ENCODE measurements around the gene FAM24B.

The FAM24B gene

DNA sequence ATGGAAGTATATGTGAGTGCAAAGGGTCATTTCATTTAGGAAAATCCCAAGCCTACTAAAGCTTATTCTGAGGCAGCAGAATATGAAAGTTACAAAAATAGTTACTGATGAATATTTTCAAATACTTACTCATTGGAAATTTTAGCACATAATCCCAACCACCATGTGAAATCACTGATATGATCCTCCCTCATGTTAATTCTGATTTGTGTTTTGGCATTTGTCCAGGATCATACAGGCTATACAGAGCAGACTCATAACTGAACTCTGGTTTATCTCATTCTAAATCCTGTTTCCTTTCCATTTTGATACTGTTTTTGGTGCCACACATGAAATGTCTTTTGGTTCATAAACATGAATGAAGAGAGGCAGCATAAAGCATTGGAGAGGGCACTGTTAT is 3.4 kb upstream of the FAM24B start:
- no peak overlapping the region for H3K27ac ChIP-seq (ENCODE audit: low read depth, low read length)

DNA sequence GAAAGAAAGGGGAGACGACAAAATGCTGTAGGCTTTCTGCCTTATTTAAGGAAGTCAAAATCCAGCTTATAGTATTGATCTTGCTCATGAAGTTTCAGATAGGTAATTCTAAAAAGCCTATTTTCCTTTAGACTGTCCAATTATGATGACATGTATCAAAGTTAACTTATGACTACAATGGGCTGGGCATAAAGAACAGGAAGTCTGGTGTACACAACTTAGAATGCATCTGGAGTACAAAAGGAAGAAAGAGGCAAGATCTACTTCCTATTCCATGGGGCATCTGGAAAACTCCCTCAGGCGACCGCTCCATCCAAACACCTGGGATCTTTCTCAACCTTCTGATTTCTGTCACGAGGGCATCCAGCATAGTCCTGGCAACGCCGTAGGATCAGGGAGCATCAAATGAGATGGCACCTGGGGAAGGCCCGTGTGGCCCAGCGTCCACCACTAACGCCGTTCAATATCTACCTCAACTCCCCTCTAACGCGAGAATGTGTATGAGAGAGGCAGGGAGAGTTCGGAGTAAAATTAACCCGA is 512 bp downstream of the FAM24B start:
- no peaks in the 10 kb centered on the region for H3K9me3 ChIP-seq (ENCODE audit: control insufficient read depth, insufficient read depth, low read length)
- TF ChIP-seq EZH2phosphoT487 (IDR thresholded peaks at IDR 0.05; ENCODE audit: borderline replicate concordance, low read length), result no peak
- TF ChIP-seq, protein P1, sequence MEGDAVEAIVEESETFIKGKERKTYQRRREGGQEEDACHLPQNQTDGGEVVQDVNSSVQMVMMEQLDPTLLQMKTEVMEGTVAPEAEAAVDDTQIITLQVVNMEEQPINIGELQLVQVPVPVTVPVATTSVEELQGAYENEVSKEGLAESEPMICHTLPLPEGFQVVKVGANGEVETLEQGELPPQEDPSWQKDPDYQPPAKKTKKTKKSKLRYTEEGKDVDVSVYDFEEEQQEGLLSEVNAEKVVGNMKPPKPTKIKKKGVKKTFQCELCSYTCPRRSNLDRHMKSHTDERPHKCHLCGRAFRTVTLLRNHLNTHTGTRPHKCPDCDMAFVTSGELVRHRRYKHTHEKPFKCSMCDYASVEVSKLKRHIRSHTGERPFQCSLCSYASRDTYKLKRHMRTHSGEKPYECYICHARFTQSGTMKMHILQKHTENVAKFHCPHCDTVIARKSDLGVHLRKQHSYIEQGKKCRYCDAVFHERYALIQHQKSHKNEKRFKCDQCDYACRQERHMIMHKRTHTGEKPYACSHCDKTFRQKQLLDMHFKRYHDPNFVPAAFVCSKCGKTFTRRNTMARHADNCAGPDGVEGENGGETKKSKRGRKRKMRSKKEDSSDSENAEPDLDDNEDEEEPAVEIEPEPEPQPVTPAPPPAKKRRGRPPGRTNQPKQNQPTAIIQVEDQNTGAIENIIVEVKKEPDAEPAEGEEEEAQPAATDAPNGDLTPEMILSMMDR (IDR thresholded peaks at IDR 0.05; ENCODE audit: low read depth, low read length, poor library complexity, severe bottlenecking), result no peak
- peak overlapping the region; percentile 78 for H3K4me2 ChIP-seq (ENCODE audit: low read length)
- no peaks in the 10 kb centered on the region for H3F3A ChIP-seq (ENCODE audit: control insufficient read depth, insufficient read depth)
- H3K4me1 ChIP-seq (ENCODE audit: control insufficient read depth, low read length), result peaks cover 22% of the 10 kb centered on the region
- peaks cover 16% of the 10 kb centered on the region for H3K36me3 ChIP-seq (ENCODE audit: control insufficient read depth, low read length)
- no peaks in the 10 kb centered on the region for H4K20me1 ChIP-seq (ENCODE audit: control insufficient read depth, insufficient read depth, low read depth, low read length)
- H3K9me2 ChIP-seq (replicated peaks; ENCODE audit: control insufficient read depth, low read length), result no peaks in the 10 kb centered on the region
- H3K27me3 ChIP-seq (ENCODE audit: control insufficient read depth, low read length), result no peaks in the 10 kb centered on the region
- peaks cover 59% of the 10 kb centered on the region for H3K79me2 ChIP-seq (ENCODE audit: control insufficient read depth, low read length)
- H3K4me3 ChIP-seq (ENCODE audit: low read length), result peak overlapping the region; percentile 87
- no peak overlapping the region for H3K27ac ChIP-seq (ENCODE audit: low read depth, low read length)

More for the DNA sequence above, 3.4 kb upstream of the FAM24B start:
- TF ChIP-seq, protein P1 (IDR thresholded peaks at IDR 0.05; ENCODE audit: low read depth, low read length, poor library complexity, severe bottlenecking), result no peak
- no peak for TF ChIP-seq EZH2phosphoT487 (IDR thresholded peaks at IDR 0.05; ENCODE audit: borderline replicate concordance, low read length)
- Histone ChIP-seq H3K4me3 (ENCODE audit: low read length) (no peak overlapping the region), H3F3A (ENCODE audit: control insufficient read depth, insufficient read depth) (no peaks in the 10 kb centered on the region), H4K20me1 (ENCODE audit: control insufficient read depth, insufficient read depth, low read depth, low read length) (no peaks in the 10 kb centered on the region), H3K36me3 (ENCODE audit: control insufficient read depth, low read length) (peaks cover 9% of the 10 kb centered on the region), H3K27me3 (ENCODE audit: control insufficient read depth, low read length) (no peaks in the 10 kb centered on the region), H3K4me1 (ENCODE audit: control insufficient read depth, low read length) (peaks cover 17% of the 10 kb centered on the region), H3K79me2 (ENCODE audit: control insufficient read depth, low read length) (peaks cover 20% of the 10 kb centered on the region), H3K9me2 (replicated peaks; ENCODE audit: control insufficient read depth, low read length) (no peaks in the 10 kb centered on the region), H3K4me2 (ENCODE audit: low read length) (no peak overlapping the region), H3K9me3 (ENCODE audit: control insufficient read depth, insufficient read depth, low read length) (no peaks in the 10 kb centered on the region)

DNA sequence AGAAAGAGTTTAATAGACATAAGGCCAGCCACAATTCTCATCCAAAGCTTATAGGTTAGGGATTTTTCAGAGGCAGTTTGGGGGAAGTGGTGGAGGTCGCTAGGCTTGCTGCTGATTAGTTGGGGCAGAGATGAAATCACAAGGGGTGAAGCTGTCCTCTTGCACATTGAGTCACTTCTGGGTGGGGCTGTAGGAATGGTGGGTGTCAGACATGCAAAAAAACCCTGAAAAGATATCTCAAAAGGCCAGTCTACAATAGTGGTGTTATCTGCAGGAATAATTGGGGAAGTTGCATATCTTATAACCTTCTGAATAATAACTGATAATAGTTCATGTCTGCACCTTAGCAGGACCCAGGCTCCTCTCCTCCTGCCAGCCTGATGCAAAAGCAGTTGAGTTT is 2.1 kb downstream of the FAM24B start:
- no peak for TF ChIP-seq EZH2phosphoT487 (IDR thresholded peaks at IDR 0.05; ENCODE audit: borderline replicate concordance, low read length)
- TF ChIP-seq, protein P1 (IDR thresholded peaks at IDR 0.05; ENCODE audit: low read depth, low read length, poor library complexity, severe bottlenecking), result no peak
- H3K4me3 ChIP-seq (ENCODE audit: low read length), result no peak overlapping the region
- peaks cover 22% of the 10 kb centered on the region for H3K4me1 ChIP-seq (ENCODE audit: control insufficient read depth, low read length)
- H3K9me2 ChIP-seq (replicated peaks; ENCODE audit: control insufficient read depth, low read length), result no peaks in the 10 kb centered on the region
- H3K9me3 ChIP-seq (ENCODE audit: control insufficient read depth, insufficient read depth, low read length), result no peaks in the 10 kb centered on the region
- H3K36me3 ChIP-seq (ENCODE audit: control insufficient read depth, low read length), result peaks cover 16% of the 10 kb centered on the region
- no peaks in the 10 kb centered on the region for H3F3A ChIP-seq (ENCODE audit: control insufficient read depth, insufficient read depth)
- H3K27ac ChIP-seq (ENCODE audit: low read depth, low read length), result no peak overlapping the region
- no peak overlapping the region for H3K4me2 ChIP-seq (ENCODE audit: low read length)
- H3K27me3 ChIP-seq (ENCODE audit: control insufficient read depth, low read length), result no peaks in the 10 kb centered on the region
- H3K79me2 ChIP-seq (ENCODE audit: control insufficient read depth, low read length), result peaks cover 69% of the 10 kb centered on the region
- no peaks in the 10 kb centered on the region for H4K20me1 ChIP-seq (ENCODE audit: control insufficient read depth, insufficient read depth, low read depth, low read length)

All from DOHH2 (cell line).